PFSK-1 (cell line): ENCODE data around the gene TNS3.

Experiments used
- FOXP2 ChIP-seq: optimal IDR thresholded peaks from 2 replicates; pipeline ENCODE3; 2011; ENCODE audit warnings: borderline replicate concordance, control low read depth, inconsistent platforms; ENCODE audit not compliant: insufficient read depth; ENCODE audit errors: extremely low read length, extremely low read depth
- POLR2AphosphoS5 ChIP-seq: IDR thresholded peaks from 2 replicates; pipeline ENCODE4 v1.6.1; 2012; ENCODE audit warnings: low read depth, mild to moderate bottlenecking, control low read depth, low read length, moderate library complexity
- REST ChIP-seq, 2 experiments: IDR thresholded peaks; 2 replicates each; pipeline versions ENCODE4 v1.6.1 to v1.8.0; 2011 to 2012; ENCODE audit warnings: low read depth in 2 of 2, low read length in 2 of 2, control low read depth in 1 of 2, inconsistent platforms in 1 of 2, mild to moderate bottlenecking in 1 of 2, moderate library complexity in 1 of 2; ENCODE audit not compliant: insufficient read depth in 1 of 2
- SIN3A ChIP-seq: IDR thresholded peaks from 2 replicates; pipeline ENCODE4 v1.6.1; 2012; ENCODE audit warnings: mild to moderate bottlenecking, low read length, moderate library complexity, borderline replicate concordance; ENCODE audit not compliant: insufficient read depth
- TAF1 ChIP-seq: IDR thresholded peaks from 2 replicates; pipeline ENCODE4 v1.6.1; 2012; ENCODE audit warnings: low read length, control low read depth, borderline replicate concordance; ENCODE audit not compliant: insufficient read depth

- TF ChIP-seq SIN3A = no peak
- no peak for TF ChIP-seq FOXP2
- no peak for TF ChIP-seq POLR2AphosphoS5
- no peak for TF ChIP-seq REST (IDR thresholded peaks at IDR 0.05; ENCODE audit: insufficient read depth in 1 of 2, low read depth in 2 of 2, low read length in 2 of 2)
- no peak for TF ChIP-seq TAF1
Measured at GRCh38 chr7:47411281-47411869, 170.5 kb downstream of the TNS3 start.
